ENCODE results near the gene AACS. TPM values are rescaled to one million over a fixed set of nuclear protein-coding genes. Genes with fewer than 3 reads are reported as not detected.

AACS gene
- total and polyA plus RNA-seq, 2 of the 13 experiments (the other 11 are each of a cell fraction or from before 2014, with no cell fraction given), result 23.3 to 28.8 TPM

- TF ChIP-seq ZFY (CRISPR knock-in tag; IDR thresholded peaks at IDR 0.05) (no peak), ZHX1 (CRISPR knock-in tag; IDR thresholded peaks at IDR 0.05; ENCODE audit: low read depth) (no peak), RBFOX2 (IDR thresholded peaks at IDR 0.05; ENCODE audit: low read depth, low read length) (no peak), ZNF343 (CRISPR knock-in tag; IDR thresholded peaks at IDR 0.05) (no peak), U2AF1 (optimal IDR thresholded peaks at IDR 0.05; ENCODE audit: low read depth, low read length) (no peak)
These were observed 48.0 kb downstream of the AACS start (continued) for GRCh38 chr12:125113263-125113662.

GRCh38 chr12:125113789-125114188, 48.6 kb downstream of the AACS start:
- no peaks in the 10 kb centered on the region for H3K27me3 ChIP-seq (ENCODE audit: control insufficient read depth in 1 of 2, insufficient read depth in 2 of 2, low read length in 2 of 2)
- H3K4me2 ChIP-seq (ENCODE audit: low read depth, low read length), result no peak overlapping the region
- no peak overlapping the region for H3K9ac ChIP-seq (ENCODE audit: insufficient read depth, low read depth, low read length)
- FAIRE-seq, result no peak
- TF ChIP-seq HOXA5 (CRISPR knock-in tag; IDR thresholded peaks at IDR 0.05) (no peak), ZNF629 (CRISPR knock-in tag; conservative IDR thresholded peaks at IDR 0.05) (no peak)
- DNase-seq (ENCODE audit: low spot score), result no peak
- no peaks in the 10 kb centered on the region for H4K20me1 ChIP-seq (ENCODE audit: insufficient read depth, low read length)
- no peaks in the 10 kb centered on the region for H3K9me3 ChIP-seq (ENCODE audit: low read length)
- intact Hi-C loops (cut with micrococcal nuclease; ENCODE audit: unreplicated experiment), result no loop called here
- no peaks in the 10 kb centered on the region for H3K79me2 ChIP-seq (ENCODE audit: insufficient read depth, low read length)
- WGBS (ENCODE audit: low lambda C conversion rate), result 94% methylated on average over 6 of the region's 9 CpGs
- H2AFZ ChIP-seq (ENCODE audit: low read length), result no peak overlapping the region
- ChIA-PET POLR2A (no interaction called here), CTCF (ENCODE audit: low intra/inter-chr PET ratio, low total read pairs) (no interaction called here)
- H3K36me3 ChIP-seq (replicated peaks in 1 of 2; ENCODE audit: control insufficient read depth in 1 of 2, insufficient read depth in 2 of 2, low read length in 2 of 2), result peaks cover 18 to 47% of the 10 kb centered on the region in 2 experiments; a peak in 4 of 5 replicates
- no peaks in the 10 kb centered on the region for H3K4me1 ChIP-seq (ENCODE audit: insufficient read depth, low read length)
- BruUV-seq (replicated peaks), result no TSS peak
- no peak for ATAC-seq
- no peak overlapping the region for H3K27ac ChIP-seq (ENCODE audit: extremely low read length, insufficient read depth, low read length)
- in situ Hi-C loops (cut with HindIII; ENCODE audit: extremely low pct_ligation_motif_present, low pct_unique_long_range_greater_than_20kb), result no loop called here
- no peak overlapping the region for H3K4me3 ChIP-seq (replicated peaks in 1 of 3; ENCODE audit: insufficient read depth in 1 of 3, low read depth in 2 of 3, low read length in 3 of 3)
